ENCODE measurements around the gene PRSS33. TPM values are rescaled to one million over a fixed set of nuclear protein-coding genes. Genes with fewer than 3 reads are reported as not detected.

The PRSS33 gene
- total RNA-seq, 6 experiments from 2014 or later = not detected

- Mint-ChIP-seq H3K27ac (no peak overlapping the region), H3K4me3 (no peak overlapping the region), H3K9me3 (no peaks in the 10 kb centered on the region)
Observed at GRCh38 chr16:2782583-2783351, 4.6 kb downstream of the PRSS33 start.

GRCh38 chr16:2779978-2780898 is 7.1 kb downstream of the PRSS33 start:
- Mint-ChIP-seq H3K27ac (no peak overlapping the region), H3K4me1 (ENCODE audit: low read depth) (peaks cover 20% of the 10 kb centered on the region), H3K27me3 (ENCODE audit: insufficient read depth) (peaks cover 9% of the 10 kb centered on the region), H3K36me3 (ENCODE audit: low read depth) (peaks cover 12% of the 10 kb centered on the region), H3K9me3 (no peaks in the 10 kb centered on the region), H3K4me3 (no peak overlapping the region; the same call in 1 of the 2 replicates)
- no peak for TF ChIP-seq CTCF (IDR thresholded peaks at IDR 0.05)
- no peak for DNase-seq

More at GRCh38 chr16:2782583-2783351, 4.6 kb downstream of the PRSS33 start:
- DNase-seq = no peak
- Mint-ChIP-seq H3K27me3 (ENCODE audit: insufficient read depth) (peaks cover 21% of the 10 kb centered on the region), H3K4me1 (ENCODE audit: low read depth) (peaks cover 8% of the 10 kb centered on the region), H3K36me3 (ENCODE audit: low read depth) (0 out of 2 replicates have a peak, but pooled peaks cover 5% of the 10 kb centered on the region)
- no peak for TF ChIP-seq CTCF (IDR thresholded peaks at IDR 0.05)

GRCh38 chr16:2779151-2779920 is 8.0 kb downstream of the PRSS33 start:
- no peak for DNase-seq
- Mint-ChIP-seq H3K36me3 (ENCODE audit: low read depth) (peaks cover 12% of the 10 kb centered on the region), H3K9me3 (no peaks in the 10 kb centered on the region), H3K27me3 (ENCODE audit: insufficient read depth) (peaks cover 9% of the 10 kb centered on the region), H3K27ac (no peak overlapping the region), H3K4me3 (no peak overlapping the region; the same call in none of the 2 replicates), H3K4me1 (ENCODE audit: low read depth) (peaks cover 23% of the 10 kb centered on the region)
- TF ChIP-seq CTCF (IDR thresholded peaks at IDR 0.05) = no peak

- H3K27me3 Mint-ChIP-seq (ENCODE audit: insufficient read depth) = peaks cover 7% of the 10 kb centered on the region
Observed at GRCh38 chr16:2778630-2778958, 8.8 kb downstream of the PRSS33 start.

More at GRCh38 chr16:2778630-2778958, 8.8 kb downstream of the PRSS33 start:
- Mint-ChIP-seq H3K27ac (peak overlapping the region; percentile 95; the same call in 1 of the 2 replicates), H3K4me1 (ENCODE audit: low read depth) (peaks cover 25% of the 10 kb centered on the region), H3K9me3 (no peaks in the 10 kb centered on the region), H3K36me3 (ENCODE audit: low read depth) (peaks cover 16% of the 10 kb centered on the region), H3K4me3 (peak overlapping the region; percentile 93)
- no peak for TF ChIP-seq CTCF (IDR thresholded peaks at IDR 0.05)
- no peak for DNase-seq

All from HFFc6 (cell line).